ENCODE measurements around the gene ZNF8.

DNA sequence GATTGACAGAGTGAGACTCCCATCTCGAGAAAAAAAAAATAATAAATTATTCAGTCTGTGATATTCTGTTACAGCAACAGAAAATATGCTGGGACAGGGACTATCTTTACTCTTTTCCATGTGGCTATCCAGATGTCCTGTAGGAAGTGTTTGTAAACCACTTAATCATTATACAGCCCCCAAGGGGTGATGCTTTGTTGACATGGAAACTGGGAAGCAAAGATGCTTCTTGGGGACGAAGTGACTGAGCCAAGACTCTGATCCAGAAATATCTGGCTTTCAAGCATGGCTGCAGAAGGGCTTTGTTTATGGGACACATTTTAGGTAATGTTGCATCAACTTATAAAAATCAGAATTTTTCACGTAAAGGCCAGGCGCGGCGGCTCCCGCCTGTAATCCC is 5.4 kb downstream of the ZNF8 start:
- TF ChIP-seq, protein P1, sequence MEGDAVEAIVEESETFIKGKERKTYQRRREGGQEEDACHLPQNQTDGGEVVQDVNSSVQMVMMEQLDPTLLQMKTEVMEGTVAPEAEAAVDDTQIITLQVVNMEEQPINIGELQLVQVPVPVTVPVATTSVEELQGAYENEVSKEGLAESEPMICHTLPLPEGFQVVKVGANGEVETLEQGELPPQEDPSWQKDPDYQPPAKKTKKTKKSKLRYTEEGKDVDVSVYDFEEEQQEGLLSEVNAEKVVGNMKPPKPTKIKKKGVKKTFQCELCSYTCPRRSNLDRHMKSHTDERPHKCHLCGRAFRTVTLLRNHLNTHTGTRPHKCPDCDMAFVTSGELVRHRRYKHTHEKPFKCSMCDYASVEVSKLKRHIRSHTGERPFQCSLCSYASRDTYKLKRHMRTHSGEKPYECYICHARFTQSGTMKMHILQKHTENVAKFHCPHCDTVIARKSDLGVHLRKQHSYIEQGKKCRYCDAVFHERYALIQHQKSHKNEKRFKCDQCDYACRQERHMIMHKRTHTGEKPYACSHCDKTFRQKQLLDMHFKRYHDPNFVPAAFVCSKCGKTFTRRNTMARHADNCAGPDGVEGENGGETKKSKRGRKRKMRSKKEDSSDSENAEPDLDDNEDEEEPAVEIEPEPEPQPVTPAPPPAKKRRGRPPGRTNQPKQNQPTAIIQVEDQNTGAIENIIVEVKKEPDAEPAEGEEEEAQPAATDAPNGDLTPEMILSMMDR (IDR thresholded peaks at IDR 0.05; ENCODE audit: low read depth, low read length) = no peak
- no peak for TF ChIP-seq POLR2A (IDR thresholded peaks at IDR 0.05; ENCODE audit: extremely low read depth, insufficient read length)
- TF ChIP-seq, protein P2, sequence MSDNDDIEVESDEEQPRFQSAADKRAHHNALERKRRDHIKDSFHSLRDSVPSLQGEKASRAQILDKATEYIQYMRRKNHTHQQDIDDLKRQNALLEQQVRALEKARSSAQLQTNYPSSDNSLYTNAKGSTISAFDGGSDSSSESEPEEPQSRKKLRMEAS (IDR thresholded peaks at IDR 0.05; ENCODE audit: low read depth, low read length) = no peak
